Vagina (tissue), 2 donors: ENCODE results near the gene SLC23A2.

Experiments used
- POLR2A ChIP-seq, 2 donors: fragments of 450-650 bp; IDR thresholded peaks; one replicate each; pipeline ENCODE4 v1.6.1; 2017; ENCODE audit warnings: antibody characterized with exemption in 2 of 2, mild to moderate bottlenecking in 2 of 2, moderate library complexity in 2 of 2
- POLR2AphosphoS5 ChIP-seq, 2 donors: sonication (generic); formaldehyde crosslinking; IDR thresholded peaks; one replicate each; pipeline ENCODE4 v1.9.0; 2017; ENCODE audit warnings: antibody characterized with exemption in 2 of 2, mild to moderate bottlenecking in 2 of 2, low read depth in 1 of 2; ENCODE audit not compliant: insufficient read depth in 1 of 2
- TF ChIP-seq, protein P1 (sequence below), 3 experiments: fragments of 450-650 bp in 2 of 3; fragments of 200-600 bp in 1 of 3; sonication (generic) in 1 of 3; IDR thresholded peaks; one replicate each; pipeline ENCODE4 v1.5.1; 2017 to 2019; ENCODE audit warnings: antibody characterized with exemption in 3 of 3, mild to moderate bottlenecking in 2 of 3, moderate library complexity in 2 of 3

DNA sequence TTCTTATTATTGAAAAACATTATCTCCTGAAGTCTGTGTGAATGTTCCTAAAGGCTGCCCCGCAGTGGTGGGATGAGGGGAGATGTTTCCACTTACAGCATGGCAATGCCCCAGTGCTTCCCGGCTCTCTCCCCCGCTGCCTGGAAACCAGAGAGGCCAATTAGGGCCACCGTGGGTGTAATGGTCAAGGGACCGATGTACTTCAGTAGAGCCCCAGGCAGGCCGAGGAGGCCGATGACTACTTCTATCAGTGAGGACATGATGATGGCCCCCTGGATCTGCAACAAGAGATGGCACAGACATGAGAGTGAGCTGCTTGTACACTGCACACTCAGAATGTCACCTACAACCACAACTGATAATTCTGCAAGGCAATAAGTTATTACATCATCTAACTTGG is 117.8 kb downstream of the SLC23A2 start:
- no peak for TF ChIP-seq POLR2AphosphoS5 (IDR thresholded peaks at IDR 0.05; ENCODE audit: insufficient read depth in 1 of 2, low read depth in 1 of 2)
- TF ChIP-seq POLR2A (IDR thresholded peaks at IDR 0.05), result no peak
- TF ChIP-seq, protein P1, sequence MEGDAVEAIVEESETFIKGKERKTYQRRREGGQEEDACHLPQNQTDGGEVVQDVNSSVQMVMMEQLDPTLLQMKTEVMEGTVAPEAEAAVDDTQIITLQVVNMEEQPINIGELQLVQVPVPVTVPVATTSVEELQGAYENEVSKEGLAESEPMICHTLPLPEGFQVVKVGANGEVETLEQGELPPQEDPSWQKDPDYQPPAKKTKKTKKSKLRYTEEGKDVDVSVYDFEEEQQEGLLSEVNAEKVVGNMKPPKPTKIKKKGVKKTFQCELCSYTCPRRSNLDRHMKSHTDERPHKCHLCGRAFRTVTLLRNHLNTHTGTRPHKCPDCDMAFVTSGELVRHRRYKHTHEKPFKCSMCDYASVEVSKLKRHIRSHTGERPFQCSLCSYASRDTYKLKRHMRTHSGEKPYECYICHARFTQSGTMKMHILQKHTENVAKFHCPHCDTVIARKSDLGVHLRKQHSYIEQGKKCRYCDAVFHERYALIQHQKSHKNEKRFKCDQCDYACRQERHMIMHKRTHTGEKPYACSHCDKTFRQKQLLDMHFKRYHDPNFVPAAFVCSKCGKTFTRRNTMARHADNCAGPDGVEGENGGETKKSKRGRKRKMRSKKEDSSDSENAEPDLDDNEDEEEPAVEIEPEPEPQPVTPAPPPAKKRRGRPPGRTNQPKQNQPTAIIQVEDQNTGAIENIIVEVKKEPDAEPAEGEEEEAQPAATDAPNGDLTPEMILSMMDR (IDR thresholded peaks at IDR 0.05), result no peak
